22Rv1 (cell line): ENCODE measurements around the gene ATAD5.

Source experiments
- H3K27ac ChIP-seq: fragments of 450-650 bp; 2 replicates; pipeline ENCODE4 v1.5.1; 2017
- CTCF ChIP-seq: fragments of 450-650 bp; IDR thresholded peaks from 2 replicates; pipeline ENCODE4 v1.5.1; 2017; ENCODE audit warnings: mild to moderate bottlenecking
- ZFX ChIP-seq: fragments of 450-650 bp; IDR thresholded peaks from 2 replicates; pipeline ENCODE4 v1.6.1; 2017; ENCODE audit warnings: antibody characterized with exemption, borderline replicate concordance

ATAD5 gene

GRCh38 chr17:30827082-30827481 lies 4.7 kb upstream of the ATAD5 start:
- TF ChIP-seq CTCF: no peak
- TF ChIP-seq ZFX: no peak
- H3K27ac ChIP-seq: no peak overlapping the region

GRCh38 chr17:30829022-30829421 lies 2.7 kb upstream of the ATAD5 start:
- no peak for TF ChIP-seq CTCF
- TF ChIP-seq ZFX: no peak
- no peak overlapping the region for H3K27ac ChIP-seq

- H3K27ac ChIP-seq: peak overlapping the region; percentile 82
- TF ChIP-seq CTCF (no peak), ZFX (no peak)
These were observed 509 bp upstream of the ATAD5 start for GRCh38 chr17:30831257-30831656.

GRCh38 chr17:30832438-30833124 lies 815 bp downstream of the ATAD5 start:
- no peak for TF ChIP-seq CTCF
- no peak for TF ChIP-seq ZFX

GRCh38 chr17:30838202-30838807 lies 6.5 kb downstream of the ATAD5 start:
- TF ChIP-seq ZFX: no peak
- TF ChIP-seq CTCF: no peak
- no peak overlapping the region for H3K27ac ChIP-seq

More at GRCh38 chr17:30832438-30833124, 815 bp downstream of the ATAD5 start:
- H3K27ac ChIP-seq: peak overlapping the region; percentile 82

GRCh38 chr17:30840771-30841170 lies 9.0 kb downstream of the ATAD5 start:
- no peak for TF ChIP-seq CTCF
- TF ChIP-seq ZFX: no peak
- H3K27ac ChIP-seq: no peak overlapping the region

- no peak overlapping the region for H3K27ac ChIP-seq
- TF ChIP-seq CTCF (no peak), ZFX (no peak)
These were observed 16.3 kb downstream of the ATAD5 start for GRCh38 chr17:30848021-30848420.
